Cardiac fibroblast (primary cell): ENCODE data around the gene SMURF1.

ENCODE experiments used
- DNase-seq, 2 donors: peaks; one replicate each; pipeline versions ENCODE4 v3.0.0 to v3.0.0-alpha.2; 2010; ENCODE audit warnings: low read depth in 2 of 2
- H3K4me3 ChIP-seq, 2 donors: replicated peaks in 1 of 2; 1 replicate in 1 of 2; 2 replicates in 1 of 2; pipeline ENCODE4 v1.5.1; 2011; ENCODE audit warnings: low read depth in 2 of 2, low read length in 2 of 2, mild to moderate bottlenecking in 2 of 2, moderate library complexity in 1 of 2
- TF ChIP-seq, protein P1 (sequence below): IDR thresholded peaks from one replicate; pipeline ENCODE4 v1.5.1; 2011; ENCODE audit warnings: low read depth, mild to moderate bottlenecking, low read length, inconsistent platforms

The SMURF1 gene

DNA sequence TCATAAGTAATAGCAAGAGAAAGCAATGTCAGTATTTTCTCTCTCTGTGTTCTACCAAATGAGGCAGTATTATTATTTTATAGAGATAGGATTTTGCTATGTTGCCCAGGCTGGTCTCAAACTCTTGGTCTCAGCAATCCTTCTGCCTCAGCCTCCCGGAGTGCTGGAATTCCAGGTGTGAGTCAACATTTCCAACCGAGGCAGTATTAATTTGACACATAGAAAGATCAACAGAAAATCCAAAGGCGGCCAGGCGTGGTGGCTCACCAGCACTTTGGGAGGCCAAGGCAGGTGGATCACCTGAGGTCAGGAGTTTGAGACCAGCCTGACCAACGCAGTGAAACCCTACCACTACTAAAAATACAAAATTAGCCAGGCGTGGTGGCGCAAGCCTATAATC is 71.8 kb downstream of the SMURF1 start:
- no peak for DNase-seq
- no peak overlapping the region for H3K4me3 ChIP-seq

DNA sequence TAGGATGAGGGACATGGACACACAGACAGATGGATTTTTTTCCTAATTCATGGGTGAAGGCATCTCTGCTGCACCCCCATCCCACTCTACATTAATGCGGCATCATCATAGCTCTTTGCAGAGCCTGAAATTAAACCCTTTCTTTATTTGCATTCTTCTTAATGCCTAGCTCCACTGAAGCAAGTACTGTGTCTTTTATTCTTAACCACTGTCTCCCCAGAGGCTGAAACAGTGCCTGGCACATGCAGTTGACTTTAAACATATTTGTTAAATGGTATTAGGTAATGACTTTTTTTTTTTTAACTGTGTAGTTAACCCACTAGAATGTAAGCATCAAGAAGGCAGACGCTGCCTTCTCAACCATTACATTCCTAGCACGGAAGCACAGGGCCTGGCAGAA is 73.5 kb downstream of the SMURF1 start:
- no peak overlapping the region for H3K4me3 ChIP-seq
- no peak for DNase-seq
- TF ChIP-seq, protein P1, sequence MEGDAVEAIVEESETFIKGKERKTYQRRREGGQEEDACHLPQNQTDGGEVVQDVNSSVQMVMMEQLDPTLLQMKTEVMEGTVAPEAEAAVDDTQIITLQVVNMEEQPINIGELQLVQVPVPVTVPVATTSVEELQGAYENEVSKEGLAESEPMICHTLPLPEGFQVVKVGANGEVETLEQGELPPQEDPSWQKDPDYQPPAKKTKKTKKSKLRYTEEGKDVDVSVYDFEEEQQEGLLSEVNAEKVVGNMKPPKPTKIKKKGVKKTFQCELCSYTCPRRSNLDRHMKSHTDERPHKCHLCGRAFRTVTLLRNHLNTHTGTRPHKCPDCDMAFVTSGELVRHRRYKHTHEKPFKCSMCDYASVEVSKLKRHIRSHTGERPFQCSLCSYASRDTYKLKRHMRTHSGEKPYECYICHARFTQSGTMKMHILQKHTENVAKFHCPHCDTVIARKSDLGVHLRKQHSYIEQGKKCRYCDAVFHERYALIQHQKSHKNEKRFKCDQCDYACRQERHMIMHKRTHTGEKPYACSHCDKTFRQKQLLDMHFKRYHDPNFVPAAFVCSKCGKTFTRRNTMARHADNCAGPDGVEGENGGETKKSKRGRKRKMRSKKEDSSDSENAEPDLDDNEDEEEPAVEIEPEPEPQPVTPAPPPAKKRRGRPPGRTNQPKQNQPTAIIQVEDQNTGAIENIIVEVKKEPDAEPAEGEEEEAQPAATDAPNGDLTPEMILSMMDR: no peak

More for the DNA sequence above, 71.8 kb downstream of the SMURF1 start:
- TF ChIP-seq, protein P1: no peak

DNA sequence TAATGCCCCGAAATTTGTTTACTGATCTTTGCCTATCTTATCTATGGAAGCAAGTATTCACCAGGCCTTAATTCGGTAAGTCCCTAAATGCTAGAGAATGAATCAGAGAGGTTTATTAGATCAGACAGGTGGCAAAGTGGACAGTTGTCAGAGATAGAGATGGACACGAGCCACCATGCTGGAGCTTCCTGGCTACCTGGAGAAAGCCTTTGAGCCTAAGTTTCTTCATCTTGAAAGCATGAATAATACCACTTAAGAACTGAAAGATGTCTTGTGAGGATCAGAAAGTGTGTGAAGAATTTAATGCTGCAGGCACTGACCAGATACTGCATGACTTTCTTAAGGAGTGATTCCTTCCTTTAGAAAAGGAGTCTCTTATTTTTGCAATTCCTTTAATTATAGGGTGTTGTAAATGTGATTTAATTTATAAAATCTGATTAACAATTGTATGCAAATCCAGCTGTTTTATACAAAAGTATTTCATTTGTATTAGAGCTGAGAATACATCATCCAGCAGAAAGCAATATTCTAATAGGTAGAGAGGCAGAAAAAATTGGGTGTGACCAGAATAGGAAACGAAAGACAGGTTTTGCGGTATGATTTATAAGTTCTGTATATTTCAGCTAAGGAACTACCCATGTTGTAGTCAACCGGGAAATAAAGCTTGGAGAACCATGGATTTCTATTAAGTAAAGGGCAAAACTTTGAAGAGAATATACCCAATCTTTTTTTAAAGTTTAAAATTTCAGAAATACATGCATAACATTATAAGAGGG is 82.7 kb downstream of the SMURF1 start:
- no peak overlapping the region for H3K4me3 ChIP-seq
- TF ChIP-seq, protein P1: no peak
- no peak for DNase-seq

DNA sequence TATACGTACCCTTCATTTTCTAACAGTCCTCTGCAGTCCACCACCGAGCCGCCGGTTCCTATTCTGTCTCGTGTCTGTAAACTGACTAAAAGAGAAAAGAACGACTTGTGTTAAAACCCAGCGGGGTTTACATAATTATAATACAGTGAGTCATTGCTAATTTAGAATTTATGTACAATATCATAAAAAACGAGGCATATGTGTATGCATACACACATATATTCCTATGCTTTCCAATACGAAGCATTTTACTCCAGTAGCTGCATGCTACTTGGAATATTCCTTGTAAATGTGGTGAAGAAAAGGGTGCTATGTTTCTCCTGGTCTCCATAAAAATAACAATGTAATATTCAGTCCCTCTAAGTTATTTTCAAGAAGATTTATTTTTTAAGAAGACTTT is 89.1 kb downstream of the SMURF1 start:
- TF ChIP-seq, protein P1: no peak
- H3K4me3 ChIP-seq: no peak overlapping the region
- DNase-seq: no peak

DNA sequence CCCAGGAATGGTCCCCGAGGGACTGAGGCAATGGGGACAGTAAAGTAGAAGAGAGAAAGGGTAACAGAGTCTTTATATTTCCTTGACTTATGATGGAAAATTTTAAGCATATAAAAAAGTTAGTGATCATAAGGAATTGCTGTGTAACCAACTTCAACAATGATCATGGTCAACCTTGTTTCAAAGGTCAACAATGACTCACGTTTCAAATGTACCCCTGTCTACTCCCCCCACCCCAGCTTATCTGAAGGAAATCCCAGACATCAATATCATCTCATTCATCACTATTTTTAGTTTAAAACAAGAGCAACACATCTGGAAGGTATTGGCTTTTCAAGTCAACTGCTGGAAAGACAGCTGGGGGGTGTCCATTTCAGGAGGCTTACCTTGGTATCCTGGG is 92.9 kb downstream of the SMURF1 start:
- TF ChIP-seq, protein P1: no peak
- H3K4me3 ChIP-seq: no peak overlapping the region
- no peak for DNase-seq

DNA sequence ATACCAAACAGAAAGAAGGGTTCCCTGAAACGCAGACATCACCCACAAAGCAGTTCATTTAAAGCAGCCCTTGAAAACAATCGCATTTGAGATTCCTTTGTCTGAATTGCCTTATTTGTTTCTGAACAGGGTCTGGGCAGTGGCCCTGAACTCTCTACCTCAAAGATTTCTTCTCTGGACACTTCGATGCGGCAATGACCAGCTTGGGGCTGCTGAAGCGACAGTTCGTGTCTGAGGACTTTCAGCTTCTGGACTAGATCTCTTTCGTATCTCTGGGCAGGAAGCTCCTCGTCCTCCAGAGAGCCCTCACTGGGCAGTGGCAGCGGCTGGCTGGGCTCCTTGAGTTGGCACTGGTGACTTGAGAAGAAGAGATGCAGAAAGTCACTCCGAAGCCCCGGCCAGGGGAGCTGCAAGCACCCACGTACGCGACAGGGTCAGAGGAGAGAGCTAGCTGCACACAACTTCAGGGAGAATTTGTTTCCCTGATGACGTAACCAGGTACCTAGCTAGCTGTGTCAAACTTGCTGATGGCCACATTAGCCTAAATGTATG is 96.3 kb downstream of the SMURF1 start:
- H3K4me3 ChIP-seq: no peak overlapping the region
- TF ChIP-seq, protein P1: no peak
- DNase-seq: no peak
